Measurements from ENCODE around the gene PLOD1. TPM values are rescaled to one million over a fixed set of nuclear protein-coding genes. Genes with fewer than 3 reads are reported as not detected.
A peak's percentile ranks its signal among the peaks of the same experiment; 100 is the strongest.
"Not testable (repeated sequence)": the region's sequence is repeated elsewhere in the genome, so short reads cannot be mapped to it uniquely, and the experiment has no call there.

The PLOD1 gene
- total RNA-seq, 4 donors from 2014 or later: 14.6 to 324 (median 55.8) TPM

- intact Hi-C loops (cut with DNase I; ENCODE audit: low total_unique reads): no loop called here
- TF ChIP-seq, protein P1, sequence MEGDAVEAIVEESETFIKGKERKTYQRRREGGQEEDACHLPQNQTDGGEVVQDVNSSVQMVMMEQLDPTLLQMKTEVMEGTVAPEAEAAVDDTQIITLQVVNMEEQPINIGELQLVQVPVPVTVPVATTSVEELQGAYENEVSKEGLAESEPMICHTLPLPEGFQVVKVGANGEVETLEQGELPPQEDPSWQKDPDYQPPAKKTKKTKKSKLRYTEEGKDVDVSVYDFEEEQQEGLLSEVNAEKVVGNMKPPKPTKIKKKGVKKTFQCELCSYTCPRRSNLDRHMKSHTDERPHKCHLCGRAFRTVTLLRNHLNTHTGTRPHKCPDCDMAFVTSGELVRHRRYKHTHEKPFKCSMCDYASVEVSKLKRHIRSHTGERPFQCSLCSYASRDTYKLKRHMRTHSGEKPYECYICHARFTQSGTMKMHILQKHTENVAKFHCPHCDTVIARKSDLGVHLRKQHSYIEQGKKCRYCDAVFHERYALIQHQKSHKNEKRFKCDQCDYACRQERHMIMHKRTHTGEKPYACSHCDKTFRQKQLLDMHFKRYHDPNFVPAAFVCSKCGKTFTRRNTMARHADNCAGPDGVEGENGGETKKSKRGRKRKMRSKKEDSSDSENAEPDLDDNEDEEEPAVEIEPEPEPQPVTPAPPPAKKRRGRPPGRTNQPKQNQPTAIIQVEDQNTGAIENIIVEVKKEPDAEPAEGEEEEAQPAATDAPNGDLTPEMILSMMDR (IDR thresholded peaks at IDR 0.05): no peak
- no peak for TF ChIP-seq POLR2A (IDR thresholded peaks at IDR 0.05)
- Histone ChIP-seq H3K27ac (peak overlapping the region; percentile 44 to 69), H3K36me3 (no peaks in the 10 kb centered on the region), H3K4me3 (no peak overlapping the region), H3K27me3 (no peaks in the 10 kb centered on the region), H3K4me1 (peaks cover 4 to 11% of the 10 kb centered on the region in 2 donors), H3K9me3 (no peaks in the 10 kb centered on the region)
- DNase-seq: peak; percentile 50 to 55
These were observed 4.4 kb downstream of the PLOD1 start for GRCh38 chr1:11938722-11939526.

GRCh38 chr1:11939794-11940193 lies 5.3 kb downstream of the PLOD1 start:
- H3K9me3 ChIP-seq; H3K4me3 ChIP-seq; DNase-seq; intact Hi-C loops (cut with DNase I; ENCODE audit: low total_unique reads); H3K36me3 ChIP-seq; H3K27me3 ChIP-seq: not testable (repeated sequence)
- H3K4me1 ChIP-seq: peaks cover 4 to 11% of the 10 kb centered on the region in 2 donors
- peak overlapping the region in 1 of 2 donors; percentile 69 for H3K27ac ChIP-seq

DNA sequence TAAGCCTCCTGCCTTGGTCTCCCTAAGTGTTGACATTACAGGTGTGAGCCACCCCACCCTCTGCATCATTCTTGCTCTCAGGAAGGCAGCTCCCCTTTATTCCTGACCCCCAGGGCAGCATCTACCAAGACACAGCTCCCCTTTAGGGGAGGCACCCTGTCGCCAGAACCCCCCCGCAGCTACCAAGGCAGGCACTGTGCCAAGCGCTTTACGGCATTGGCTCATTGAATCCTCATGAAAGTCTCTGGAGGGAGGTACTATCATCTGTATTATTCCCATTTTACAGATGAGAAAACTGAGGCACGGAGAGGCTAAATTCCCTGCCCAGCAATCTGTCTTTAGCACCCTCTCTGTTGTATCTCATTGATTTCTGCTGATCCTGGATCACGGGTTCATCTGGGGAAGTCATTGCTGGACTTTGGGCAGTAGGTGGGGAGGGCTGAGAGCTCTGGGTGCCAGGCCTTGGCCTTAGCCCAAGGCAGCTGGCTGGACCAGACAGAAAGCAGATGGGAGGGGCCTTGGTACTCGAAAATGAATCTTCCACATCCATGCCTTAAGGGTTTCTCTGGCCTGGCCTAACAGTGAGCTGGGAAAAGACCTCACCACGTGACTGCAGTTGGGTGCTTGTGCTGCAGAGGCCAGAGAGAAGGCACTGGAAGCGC lies 5.9 kb downstream of the PLOD1 start:
- H3K27ac ChIP-seq: no peak overlapping the region
- peaks cover 4 to 11% of the 10 kb centered on the region in 2 donors for H3K4me1 ChIP-seq
- intact Hi-C loops (cut with DNase I; ENCODE audit: low total_unique reads): no loop called here
- H3K36me3 ChIP-seq: no peaks in the 10 kb centered on the region
- H3K27me3 ChIP-seq: no peaks in the 10 kb centered on the region
- no peak for DNase-seq
- H3K9me3 ChIP-seq: no peaks in the 10 kb centered on the region
- TF ChIP-seq, protein P1 (IDR thresholded peaks at IDR 0.05): no peak
- TF ChIP-seq POLR2A (IDR thresholded peaks at IDR 0.05): no peak
- no peak overlapping the region for H3K4me3 ChIP-seq

DNA sequence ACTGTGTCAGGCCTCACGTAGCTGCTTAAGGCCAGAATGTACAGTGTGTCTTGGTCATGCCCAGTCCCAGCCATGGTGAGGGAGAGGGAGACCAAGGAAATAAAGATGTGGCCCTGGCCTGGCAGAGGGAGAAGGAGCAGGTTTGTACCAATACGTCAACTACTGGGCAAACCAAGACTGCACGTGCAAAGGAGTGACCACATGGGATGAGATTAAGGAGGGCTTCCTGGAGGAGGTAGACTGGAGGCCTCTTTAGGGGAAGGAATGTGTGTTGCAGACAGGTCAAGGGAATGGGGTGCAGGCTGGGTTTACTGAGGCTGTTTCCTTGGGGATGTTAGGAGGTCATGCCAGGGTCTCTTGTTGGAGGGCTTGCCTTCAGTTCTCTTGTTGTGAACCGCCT lies 7.8 kb downstream of the PLOD1 start:
- no peaks in the 10 kb centered on the region for H3K36me3 ChIP-seq
- DNase-seq: no peak
- no peaks in the 10 kb centered on the region for H3K9me3 ChIP-seq
- no peaks in the 10 kb centered on the region for H3K27me3 ChIP-seq
- intact Hi-C loops (cut with DNase I; ENCODE audit: low total_unique reads): no loop called here
- peaks cover 0 to 7% of the 10 kb centered on the region in 2 donors for H3K4me1 ChIP-seq
- TF ChIP-seq, protein P1 (IDR thresholded peaks at IDR 0.05): no peak
- TF ChIP-seq POLR2A (IDR thresholded peaks at IDR 0.05): no peak
- no peak overlapping the region for H3K4me3 ChIP-seq
- H3K27ac ChIP-seq: no peak overlapping the region

- no peaks in the 10 kb centered on the region for H3K36me3 ChIP-seq
- intact Hi-C loops (cut with DNase I; ENCODE audit: low total_unique reads): no loop called here
- TF ChIP-seq POLR2A (IDR thresholded peaks at IDR 0.05): no peak
- TF ChIP-seq, protein P1 (IDR thresholded peaks at IDR 0.05): no peak
- H3K4me1 ChIP-seq: peaks cover 0 to 2% of the 10 kb centered on the region in 2 donors
- H3K27ac ChIP-seq: no peak overlapping the region
- no peaks in the 10 kb centered on the region for H3K9me3 ChIP-seq
- H3K27me3 ChIP-seq: no peaks in the 10 kb centered on the region
- H3K4me3 ChIP-seq: no peak overlapping the region
- no peak for DNase-seq
These were observed 9.1 kb downstream of the PLOD1 start for GRCh38 chr1:11943619-11944018.

Data from uterus (tissue), 4 donors.